ENCODE results near the gene FBXO45.

DNA sequence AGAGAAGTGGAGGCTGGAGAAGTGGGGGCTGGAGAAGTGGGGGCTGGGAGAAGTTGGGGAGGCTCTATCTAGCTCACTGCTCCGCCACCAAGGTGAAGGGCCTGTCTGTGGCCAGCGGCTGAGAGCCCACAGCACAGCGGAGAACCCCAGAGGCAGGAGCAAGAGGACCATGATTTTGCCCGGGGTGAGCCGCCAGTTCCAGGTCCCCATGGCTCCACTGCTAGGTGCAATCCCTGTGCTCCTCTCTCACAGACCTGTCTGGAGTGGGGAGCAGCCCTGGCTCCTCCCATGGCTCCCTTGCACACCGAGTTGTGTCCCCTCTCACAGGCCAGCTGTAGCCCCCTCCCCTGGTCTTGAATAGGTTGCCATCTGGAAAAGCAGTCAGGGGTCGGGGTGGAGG, 66.4 kb downstream of the FBXO45 start:
- TF ChIP-seq EZH2 (IDR thresholded peaks at IDR 0.05; ENCODE audit: borderline replicate concordance), result no peak
- TF ChIP-seq, protein P1, sequence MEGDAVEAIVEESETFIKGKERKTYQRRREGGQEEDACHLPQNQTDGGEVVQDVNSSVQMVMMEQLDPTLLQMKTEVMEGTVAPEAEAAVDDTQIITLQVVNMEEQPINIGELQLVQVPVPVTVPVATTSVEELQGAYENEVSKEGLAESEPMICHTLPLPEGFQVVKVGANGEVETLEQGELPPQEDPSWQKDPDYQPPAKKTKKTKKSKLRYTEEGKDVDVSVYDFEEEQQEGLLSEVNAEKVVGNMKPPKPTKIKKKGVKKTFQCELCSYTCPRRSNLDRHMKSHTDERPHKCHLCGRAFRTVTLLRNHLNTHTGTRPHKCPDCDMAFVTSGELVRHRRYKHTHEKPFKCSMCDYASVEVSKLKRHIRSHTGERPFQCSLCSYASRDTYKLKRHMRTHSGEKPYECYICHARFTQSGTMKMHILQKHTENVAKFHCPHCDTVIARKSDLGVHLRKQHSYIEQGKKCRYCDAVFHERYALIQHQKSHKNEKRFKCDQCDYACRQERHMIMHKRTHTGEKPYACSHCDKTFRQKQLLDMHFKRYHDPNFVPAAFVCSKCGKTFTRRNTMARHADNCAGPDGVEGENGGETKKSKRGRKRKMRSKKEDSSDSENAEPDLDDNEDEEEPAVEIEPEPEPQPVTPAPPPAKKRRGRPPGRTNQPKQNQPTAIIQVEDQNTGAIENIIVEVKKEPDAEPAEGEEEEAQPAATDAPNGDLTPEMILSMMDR (IDR thresholded peaks at IDR 0.05; ENCODE audit: poor library complexity), result no peak
